T-helper 1 cell treated with Interleukin-12 subunit alpha and Interleukin-12 subunit beta and Interleukin-4 antibody, amounts not matched to agents 30 μg/mL and 1 μg/mL, for 36 hours (primary cell): ENCODE results near the gene FARP1.
"Not testable (repeated sequence)": the region's sequence is repeated elsewhere in the genome, so short reads cannot be mapped to it uniquely, and the experiment has no call there.

ENCODE experiments used
- H3K27ac Mint-ChIP-seq: one replicate; pipeline ENCODE4 v1.8.0; 2021; ENCODE audit warnings: mild to moderate bottlenecking, mixed read lengths
- H3K27me3 Mint-ChIP-seq: one replicate; pipeline ENCODE4 v1.8.0; 2021; ENCODE audit warnings: low read depth, mixed read lengths
- H3K36me3 Mint-ChIP-seq: one replicate; pipeline ENCODE4 v1.8.0; 2021; ENCODE audit warnings: low read depth, mixed read lengths
- H3K4me1 Mint-ChIP-seq: one replicate; pipeline ENCODE4 v1.8.0; 2021; ENCODE audit warnings: low read depth, mixed read lengths
- H3K4me3 Mint-ChIP-seq: one replicate; pipeline ENCODE4 v1.8.0; 2021; ENCODE audit warnings: mild to moderate bottlenecking, moderate library complexity, mixed read lengths
- H3K9me3 Mint-ChIP-seq: one replicate; pipeline ENCODE4 v1.8.0; 2021; ENCODE audit warnings: mixed read lengths

Gene FARP1

GRCh38 chr13:98360545-98360944 is 217.7 kb downstream of the FARP1 start:
- Mint-ChIP-seq H3K36me3 (no peaks in the 10 kb centered on the region), H3K4me3 (no peak overlapping the region), H3K27me3 (peaks cover 8% of the 10 kb centered on the region), H3K4me1 (no peaks in the 10 kb centered on the region), H3K9me3 (no peaks in the 10 kb centered on the region), H3K27ac (no peak overlapping the region)

- H3K27me3 Mint-ChIP-seq = peaks cover 5% of the 10 kb centered on the region
- no peaks in the 10 kb centered on the region for H3K9me3 Mint-ChIP-seq
- H3K4me3 Mint-ChIP-seq = no peak overlapping the region
- H3K4me1 Mint-ChIP-seq = no peaks in the 10 kb centered on the region
- H3K36me3 Mint-ChIP-seq = no peaks in the 10 kb centered on the region
- H3K27ac Mint-ChIP-seq = no peak overlapping the region
Measured at GRCh38 chr13:98363326-98363725, 220.4 kb downstream of the FARP1 start.

DNA sequence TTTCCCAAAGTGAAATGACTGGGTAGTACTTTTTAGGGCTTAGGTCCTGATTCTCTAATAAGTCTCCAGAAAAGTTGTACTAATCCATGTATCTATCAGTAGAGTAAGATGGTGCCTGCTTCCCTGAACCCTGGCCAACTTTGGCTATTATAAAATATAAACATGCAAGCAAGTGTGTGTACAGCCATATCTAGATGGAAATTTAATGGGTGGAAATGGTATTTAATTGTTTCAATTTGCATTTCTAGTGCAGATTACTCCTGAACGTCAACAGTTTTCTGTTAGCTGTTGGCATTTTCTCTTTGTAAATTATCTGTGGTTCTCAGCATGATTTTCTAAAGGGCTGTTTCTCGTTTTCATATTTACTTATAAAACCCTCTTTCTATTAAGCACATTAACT is 221.3 kb downstream of the FARP1 start:
- H3K4me3 Mint-ChIP-seq = no peak overlapping the region
- H3K4me1 Mint-ChIP-seq = no peaks in the 10 kb centered on the region
- peaks cover 4% of the 10 kb centered on the region for H3K27me3 Mint-ChIP-seq
- no peaks in the 10 kb centered on the region for H3K9me3 Mint-ChIP-seq
- H3K27ac Mint-ChIP-seq = no peak overlapping the region
- no peaks in the 10 kb centered on the region for H3K36me3 Mint-ChIP-seq

- Mint-ChIP-seq H3K36me3 (no peaks in the 10 kb centered on the region), H3K27me3 (peaks cover under 1% of the 10 kb centered on the region), H3K4me3 (no peak overlapping the region)
Measured at GRCh38 chr13:98364647-98365046, 221.8 kb downstream of the FARP1 start.

DNA sequence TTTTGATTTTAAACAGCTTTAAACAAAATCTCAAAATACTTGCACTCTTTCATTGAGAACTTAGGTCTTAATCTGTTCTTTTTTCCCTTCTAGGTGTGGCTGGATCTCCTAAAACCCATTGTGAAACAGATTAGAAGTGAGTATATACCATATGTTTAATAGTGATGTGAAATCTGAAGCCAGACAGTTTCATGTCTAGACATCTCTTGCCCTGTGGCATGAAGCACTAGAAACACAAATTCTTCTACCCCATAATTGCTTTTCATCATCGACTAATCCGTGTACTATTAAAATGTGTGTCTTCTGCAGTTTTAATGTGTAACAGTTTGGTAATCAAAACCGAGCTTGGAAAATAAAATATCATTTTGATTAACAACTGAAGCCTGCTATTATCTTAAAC is 222.4 kb downstream of the FARP1 start:
- no peak overlapping the region for H3K4me3 Mint-ChIP-seq
- H3K27me3 Mint-ChIP-seq = no peaks in the 10 kb centered on the region
- H3K27ac Mint-ChIP-seq = no peak overlapping the region
- no peaks in the 10 kb centered on the region for H3K9me3 Mint-ChIP-seq
- no peaks in the 10 kb centered on the region for H3K4me1 Mint-ChIP-seq
- no peaks in the 10 kb centered on the region for H3K36me3 Mint-ChIP-seq

More at GRCh38 chr13:98364647-98365046, 221.8 kb downstream of the FARP1 start:
- Mint-ChIP-seq H3K9me3 (no peaks in the 10 kb centered on the region), H3K27ac (no peak overlapping the region), H3K4me1 (no peaks in the 10 kb centered on the region)

GRCh38 chr13:98366010-98366409 is 223.1 kb downstream of the FARP1 start:
- H3K27me3 Mint-ChIP-seq = no peaks in the 10 kb centered on the region
- H3K27ac Mint-ChIP-seq = no peak overlapping the region
- H3K4me1 Mint-ChIP-seq = no peaks in the 10 kb centered on the region
- H3K36me3 Mint-ChIP-seq = no peaks in the 10 kb centered on the region
- H3K9me3 Mint-ChIP-seq = no peaks in the 10 kb centered on the region
- H3K4me3 Mint-ChIP-seq = no peak overlapping the region

DNA sequence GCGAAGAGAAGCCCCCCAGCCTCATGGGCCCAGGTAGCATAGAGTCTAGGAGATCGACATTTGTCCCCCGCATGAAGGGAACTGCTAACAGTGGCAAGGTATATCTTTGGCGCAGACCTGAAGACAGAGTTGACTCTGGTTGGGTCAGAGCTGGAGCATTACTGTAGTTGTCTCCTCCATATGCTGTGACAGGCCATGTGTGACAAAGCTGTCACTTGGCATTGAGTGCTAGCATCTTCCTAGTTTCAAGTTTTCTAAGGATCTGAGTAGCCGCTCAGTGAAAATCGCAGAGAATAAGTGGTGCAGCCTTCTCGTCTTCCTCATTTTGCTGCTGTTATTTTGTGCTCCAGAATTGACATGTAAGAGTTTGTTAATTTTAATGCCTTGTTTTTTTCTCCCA is 223.5 kb downstream of the FARP1 start:
- no peaks in the 10 kb centered on the region for H3K36me3 Mint-ChIP-seq

DNA sequence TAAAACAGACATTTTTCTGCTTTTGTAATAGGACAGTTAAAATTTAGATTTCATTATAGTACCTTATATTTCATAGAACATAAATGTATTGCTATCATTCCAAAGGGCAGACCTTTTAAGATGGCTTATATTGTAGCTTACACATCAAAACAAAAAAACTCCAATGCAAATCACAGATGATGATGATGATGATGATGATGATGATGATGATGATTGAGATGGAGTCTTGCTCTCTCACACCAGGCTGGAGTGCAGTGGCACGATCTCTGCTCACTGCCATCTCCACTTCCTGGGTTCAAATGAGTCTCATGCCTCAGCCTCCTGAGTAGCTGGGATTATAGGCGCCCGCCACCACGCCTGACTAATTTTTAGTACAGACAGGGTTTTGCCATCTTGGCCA is 224.1 kb downstream of the FARP1 start:
- Mint-ChIP-seq H3K4me3 (no peak overlapping the region), H3K27ac (no peak overlapping the region), H3K27me3 (no peaks in the 10 kb centered on the region), H3K36me3 (no peaks in the 10 kb centered on the region), H3K4me1 (no peaks in the 10 kb centered on the region), H3K9me3 (no peaks in the 10 kb centered on the region)

More for the DNA sequence above, 223.5 kb downstream of the FARP1 start:
- Mint-ChIP-seq H3K27me3 (no peaks in the 10 kb centered on the region), H3K27ac (no peak overlapping the region), H3K9me3 (no peaks in the 10 kb centered on the region), H3K4me3 (no peak overlapping the region), H3K4me1 (no peaks in the 10 kb centered on the region)

DNA sequence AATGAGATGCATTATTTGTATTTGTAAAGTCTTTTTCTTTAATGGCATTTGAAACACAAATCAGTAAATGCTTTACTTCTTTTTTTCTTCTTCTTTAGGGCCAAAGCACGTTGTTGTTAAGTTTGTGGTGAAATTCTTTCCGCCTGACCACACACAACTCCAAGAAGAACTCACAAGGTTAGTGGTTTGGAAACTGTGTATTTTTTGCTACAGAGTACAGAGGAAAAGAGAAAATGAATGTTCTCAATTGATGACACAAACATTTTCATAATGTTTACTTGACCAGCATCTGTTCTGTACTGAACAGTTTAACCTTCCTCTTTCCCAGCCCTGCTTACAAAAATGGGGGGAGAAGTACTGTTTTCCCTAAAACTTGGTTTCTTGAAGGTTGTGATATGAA is 225.1 kb downstream of the FARP1 start:
- Mint-ChIP-seq H3K27ac (no peak overlapping the region), H3K4me3 (no peak overlapping the region), H3K4me1 (no peaks in the 10 kb centered on the region), H3K9me3 (no peaks in the 10 kb centered on the region), H3K27me3 (no peaks in the 10 kb centered on the region), H3K36me3 (no peaks in the 10 kb centered on the region)

GRCh38 chr13:98369520-98369919 is 226.6 kb downstream of the FARP1 start:
- H3K4me3 Mint-ChIP-seq, H3K4me1 Mint-ChIP-seq, H3K27ac Mint-ChIP-seq, H3K27me3 Mint-ChIP-seq, H3K36me3 Mint-ChIP-seq, H3K9me3 Mint-ChIP-seq: not testable (repeated sequence)

DNA sequence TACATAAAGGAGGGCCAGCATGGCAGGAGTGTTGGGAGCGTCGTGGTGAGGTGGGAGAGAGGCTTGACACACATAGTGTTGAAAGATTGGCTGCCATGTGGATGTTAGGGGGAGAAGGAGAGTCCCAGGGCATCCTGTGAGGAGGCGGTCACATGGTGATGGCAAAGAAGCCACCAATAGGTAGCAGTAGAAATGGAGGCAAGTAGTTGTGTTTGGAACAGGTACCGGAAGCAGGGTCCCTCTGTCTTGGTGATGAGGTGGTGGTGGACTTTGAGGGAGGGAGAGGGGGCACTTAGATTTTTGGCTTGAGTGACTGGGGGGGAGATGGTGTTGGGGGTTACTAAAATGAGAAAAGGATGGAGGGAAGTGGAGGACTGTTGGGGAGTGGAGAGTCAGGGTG is 227.4 kb downstream of the FARP1 start:
- H3K9me3 Mint-ChIP-seq = peaks cover 6% of the 10 kb centered on the region
- no peaks in the 10 kb centered on the region for H3K4me1 Mint-ChIP-seq
- no peak overlapping the region for H3K4me3 Mint-ChIP-seq
- no peaks in the 10 kb centered on the region for H3K36me3 Mint-ChIP-seq
- no peaks in the 10 kb centered on the region for H3K27me3 Mint-ChIP-seq
- H3K27ac Mint-ChIP-seq = no peak overlapping the region

GRCh38 chr13:98370806-98371515 is 228.1 kb downstream of the FARP1 start:
- no peaks in the 10 kb centered on the region for H3K27me3 Mint-ChIP-seq
- H3K4me1 Mint-ChIP-seq = no peaks in the 10 kb centered on the region
- no peaks in the 10 kb centered on the region for H3K36me3 Mint-ChIP-seq
- no peak overlapping the region for H3K27ac Mint-ChIP-seq
- peaks cover 6% of the 10 kb centered on the region for H3K9me3 Mint-ChIP-seq
- H3K4me3 Mint-ChIP-seq = no peak overlapping the region

DNA sequence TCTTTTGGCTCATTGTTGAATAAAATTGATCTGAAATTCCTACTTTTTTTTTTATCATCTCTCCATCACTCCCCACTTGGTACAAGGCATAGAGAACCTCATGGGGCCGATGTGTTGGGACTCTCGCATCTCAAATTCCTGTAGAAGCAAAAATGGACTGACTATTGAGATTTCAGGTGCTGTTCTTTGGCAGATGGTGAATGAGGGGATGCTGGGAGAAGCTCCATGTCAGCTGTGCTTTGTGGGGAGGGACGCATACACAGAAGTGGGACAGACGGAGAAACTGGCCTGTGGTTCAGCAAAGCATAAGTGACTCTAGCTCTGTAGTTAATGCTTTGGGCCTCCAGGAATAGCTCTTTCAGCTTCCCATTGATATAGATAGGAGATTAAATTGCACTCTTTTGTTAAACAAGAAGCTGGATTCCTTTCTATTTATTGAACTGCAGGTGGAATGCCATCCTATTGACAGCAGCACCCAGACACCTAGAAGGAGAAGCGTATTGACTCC is 228.7 kb downstream of the FARP1 start:
- H3K4me1 Mint-ChIP-seq = no peaks in the 10 kb centered on the region
- H3K4me3 Mint-ChIP-seq = no peak overlapping the region
- no peaks in the 10 kb centered on the region for H3K36me3 Mint-ChIP-seq
- peaks cover 10% of the 10 kb centered on the region for H3K9me3 Mint-ChIP-seq
- no peak overlapping the region for H3K27ac Mint-ChIP-seq
- H3K27me3 Mint-ChIP-seq = no peaks in the 10 kb centered on the region

DNA sequence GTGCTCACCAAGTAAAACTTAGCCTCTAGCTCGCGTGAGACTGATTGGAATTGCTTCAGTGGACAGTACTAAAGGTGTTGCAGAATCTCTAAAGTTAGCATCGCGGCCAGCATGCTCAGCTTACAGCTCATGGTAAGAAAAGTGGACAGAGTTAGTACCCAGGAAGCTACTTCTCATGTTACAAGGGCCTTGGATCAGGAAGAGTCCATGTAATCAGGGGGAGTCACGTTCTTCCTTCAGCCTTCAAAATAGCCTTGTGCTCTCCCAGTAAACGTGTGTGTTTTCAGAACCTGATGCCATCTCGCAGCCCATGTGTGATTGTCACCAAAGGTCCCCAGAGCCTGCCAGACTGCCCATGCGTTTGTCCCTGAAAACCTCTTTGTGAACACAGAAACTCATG is 230.0 kb downstream of the FARP1 start:
- Mint-ChIP-seq H3K27me3 (no peaks in the 10 kb centered on the region), H3K9me3 (peaks cover 11% of the 10 kb centered on the region), H3K27ac (no peak overlapping the region), H3K4me1 (no peaks in the 10 kb centered on the region), H3K4me3 (no peak overlapping the region), H3K36me3 (no peaks in the 10 kb centered on the region)

DNA sequence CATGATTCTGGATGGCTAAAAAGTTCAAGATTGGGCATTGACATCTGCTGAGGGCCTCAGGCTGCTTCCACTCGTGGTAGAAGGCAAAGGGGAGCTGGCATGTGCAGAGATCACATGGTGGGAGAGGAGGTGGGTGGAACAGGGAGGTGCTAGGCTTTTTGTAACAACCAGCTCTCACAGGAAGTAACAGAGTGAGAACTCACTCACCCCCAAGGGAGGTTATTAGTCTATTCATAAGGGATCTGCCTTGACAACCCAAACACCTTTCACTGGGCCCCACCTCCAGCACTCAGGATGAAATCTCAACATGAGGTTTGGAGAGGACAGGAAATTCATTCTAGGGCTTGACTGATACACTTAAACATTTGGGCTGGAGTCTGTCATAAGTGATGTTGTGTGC is 231.9 kb downstream of the FARP1 start:
- Mint-ChIP-seq H3K4me3 (no peak overlapping the region), H3K36me3 (no peaks in the 10 kb centered on the region), H3K27ac (no peak overlapping the region), H3K4me1 (no peaks in the 10 kb centered on the region), H3K27me3 (no peaks in the 10 kb centered on the region), H3K9me3 (peaks cover 11% of the 10 kb centered on the region)
